GM12801 (cell line): ENCODE measurements around the gene PDHB.

Experiments
- TF ChIP-seq, protein P1 (sequence below): IDR thresholded peaks from one replicate; pipeline ENCODE4 v1.5.1; 2011; ENCODE audit warnings: control low read depth; ENCODE audit not compliant: insufficient read length; ENCODE audit errors: extremely low read depth

Gene PDHB

DNA sequence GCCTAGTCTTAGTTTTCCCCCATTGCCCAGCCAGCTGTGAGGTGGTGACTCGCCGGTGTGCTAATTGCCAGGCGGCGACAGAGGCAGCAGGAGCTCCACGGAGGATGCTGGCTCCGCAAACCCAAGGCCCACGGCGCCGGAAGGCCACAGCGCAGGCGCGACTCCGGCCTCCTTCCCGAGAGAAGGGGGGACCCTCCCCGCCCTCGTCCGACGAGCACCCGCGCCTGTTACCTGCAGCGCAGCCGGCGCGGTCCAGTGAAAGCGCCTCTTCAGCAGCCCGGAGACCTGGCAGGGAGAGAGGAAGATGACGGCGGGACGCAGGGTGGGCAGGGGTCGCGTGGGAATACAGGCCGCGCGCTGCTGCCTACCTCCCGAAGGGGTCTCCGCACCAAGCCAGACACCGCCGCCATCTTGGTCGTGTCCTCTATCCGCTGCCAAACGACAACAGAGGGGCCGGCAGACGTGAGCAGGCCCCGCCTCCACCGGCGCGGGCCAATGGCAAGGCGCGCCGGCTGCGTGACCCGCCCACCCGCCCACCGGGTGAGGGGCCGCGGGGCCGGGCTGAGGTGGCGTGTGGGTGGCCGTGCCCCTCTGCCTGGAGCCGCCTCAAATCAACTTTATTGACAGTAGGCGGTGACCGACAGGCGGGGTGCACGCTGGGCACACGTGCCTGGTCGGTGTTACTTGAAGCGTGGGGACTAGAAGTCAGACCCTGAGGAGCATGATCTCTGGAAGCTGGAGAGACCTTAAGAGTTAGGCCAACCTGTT, at the start of gene PDHB:
Gene PDHB (minus strand): TSS at position 433 of the 768 bp plus-strand sequence. CDS start 23 bp downstream, at position 410.
- TF ChIP-seq, protein P1, sequence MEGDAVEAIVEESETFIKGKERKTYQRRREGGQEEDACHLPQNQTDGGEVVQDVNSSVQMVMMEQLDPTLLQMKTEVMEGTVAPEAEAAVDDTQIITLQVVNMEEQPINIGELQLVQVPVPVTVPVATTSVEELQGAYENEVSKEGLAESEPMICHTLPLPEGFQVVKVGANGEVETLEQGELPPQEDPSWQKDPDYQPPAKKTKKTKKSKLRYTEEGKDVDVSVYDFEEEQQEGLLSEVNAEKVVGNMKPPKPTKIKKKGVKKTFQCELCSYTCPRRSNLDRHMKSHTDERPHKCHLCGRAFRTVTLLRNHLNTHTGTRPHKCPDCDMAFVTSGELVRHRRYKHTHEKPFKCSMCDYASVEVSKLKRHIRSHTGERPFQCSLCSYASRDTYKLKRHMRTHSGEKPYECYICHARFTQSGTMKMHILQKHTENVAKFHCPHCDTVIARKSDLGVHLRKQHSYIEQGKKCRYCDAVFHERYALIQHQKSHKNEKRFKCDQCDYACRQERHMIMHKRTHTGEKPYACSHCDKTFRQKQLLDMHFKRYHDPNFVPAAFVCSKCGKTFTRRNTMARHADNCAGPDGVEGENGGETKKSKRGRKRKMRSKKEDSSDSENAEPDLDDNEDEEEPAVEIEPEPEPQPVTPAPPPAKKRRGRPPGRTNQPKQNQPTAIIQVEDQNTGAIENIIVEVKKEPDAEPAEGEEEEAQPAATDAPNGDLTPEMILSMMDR, result no peak

DNA sequence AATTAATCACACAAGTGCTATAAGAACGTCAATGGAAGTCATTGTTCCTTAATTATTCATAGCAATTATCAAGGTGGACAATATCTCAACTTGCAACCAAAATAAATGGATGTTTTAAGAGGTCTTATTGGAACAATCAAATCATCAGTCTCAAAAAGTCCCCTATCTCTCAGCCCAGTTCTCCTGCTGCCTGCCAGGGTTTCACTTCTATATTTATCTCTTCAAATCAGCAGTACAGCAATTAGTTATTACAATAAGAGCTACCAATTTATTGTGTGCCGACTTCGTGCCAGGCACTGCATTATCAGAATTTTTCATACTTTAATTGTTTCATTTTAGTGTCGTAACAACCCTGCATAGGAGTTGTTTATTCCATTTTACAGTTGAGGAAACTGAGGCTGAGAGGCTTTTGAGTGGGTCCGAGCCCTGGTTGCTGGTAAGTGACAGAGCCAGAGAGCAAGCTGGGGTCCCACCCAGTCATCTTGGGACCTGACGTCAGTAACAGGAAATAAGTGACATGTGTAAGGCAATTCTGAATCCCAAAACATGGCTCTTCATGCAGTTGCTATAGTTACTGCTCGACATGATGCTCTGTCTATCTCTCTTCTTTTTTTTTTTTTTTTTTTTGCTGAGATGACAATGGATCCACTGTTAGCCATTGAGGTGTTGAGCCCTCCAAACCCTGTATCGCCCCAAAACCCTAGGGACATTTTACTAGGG, 49.4 kb upstream of the PDHB start:
- TF ChIP-seq, protein P1, result no peak

DNA sequence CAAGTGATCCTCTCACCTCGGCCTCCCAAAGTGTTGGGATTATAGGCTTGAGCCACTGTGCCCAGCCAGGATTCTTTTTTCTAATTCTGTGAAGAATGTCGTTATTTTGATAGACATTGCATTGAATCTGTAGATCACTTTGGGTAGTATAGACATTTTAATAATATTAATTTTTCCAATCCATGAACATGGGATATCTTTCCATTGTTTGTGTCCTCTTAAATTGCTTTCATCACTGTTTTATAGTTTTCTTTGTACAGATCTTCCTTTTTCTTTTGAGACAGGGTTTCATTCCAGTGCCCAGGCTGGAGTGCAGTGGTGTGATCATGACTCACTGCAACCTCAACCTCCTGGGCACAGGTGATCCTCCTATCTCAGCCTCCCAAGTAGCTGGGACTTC, 46.7 kb upstream of the PDHB start:
- TF ChIP-seq, protein P1, result no peak

DNA sequence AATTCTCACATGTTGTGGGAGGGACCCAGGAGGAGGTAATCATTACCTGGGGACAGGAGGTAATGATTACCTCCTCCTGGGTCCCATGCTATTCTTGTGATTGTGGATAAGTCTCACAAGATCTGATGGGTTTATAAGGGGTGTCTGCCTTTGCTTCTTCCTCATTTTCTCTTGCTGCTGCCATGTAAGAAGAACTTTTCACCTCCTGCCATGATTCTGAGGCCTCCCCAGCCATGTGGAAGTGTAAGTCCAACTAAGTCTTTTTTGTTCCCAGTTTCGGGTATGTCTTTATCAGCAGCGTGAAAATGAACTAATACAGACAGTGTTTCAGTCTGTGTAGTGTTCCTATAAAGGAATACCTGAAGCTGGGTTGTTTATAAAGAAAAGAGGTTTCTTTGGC, 45.1 kb upstream of the PDHB start:
- TF ChIP-seq, protein P1, result no peak

DNA sequence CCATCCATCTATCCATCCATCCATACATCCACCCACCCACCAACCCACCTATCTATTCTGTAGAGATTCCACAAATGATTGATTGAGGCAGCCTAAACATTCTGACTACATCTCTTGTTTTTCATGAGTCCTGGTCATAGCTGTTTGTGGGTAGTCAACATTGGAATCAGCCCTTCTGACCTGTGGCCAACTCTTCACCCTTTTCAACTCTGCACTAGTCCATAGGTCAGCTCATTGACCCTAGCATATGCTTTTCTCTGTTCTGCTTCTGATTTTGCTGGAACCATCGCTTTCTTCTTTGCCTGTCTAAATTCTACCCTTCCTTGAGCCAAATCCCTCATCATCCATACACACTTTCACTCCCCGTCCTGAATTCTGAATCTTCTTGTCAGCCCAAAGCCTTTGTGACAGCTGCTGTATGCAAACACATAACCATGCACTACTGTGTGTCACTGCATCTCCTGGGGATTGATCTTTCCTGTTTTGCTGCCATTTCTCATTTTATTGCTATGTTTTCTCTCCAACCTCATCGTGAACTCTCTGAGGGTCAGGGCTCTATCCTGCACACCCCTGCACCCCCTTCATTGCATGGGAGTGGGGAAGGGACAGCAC, 41.4 kb upstream of the PDHB start:
- TF ChIP-seq, protein P1, result no peak

DNA sequence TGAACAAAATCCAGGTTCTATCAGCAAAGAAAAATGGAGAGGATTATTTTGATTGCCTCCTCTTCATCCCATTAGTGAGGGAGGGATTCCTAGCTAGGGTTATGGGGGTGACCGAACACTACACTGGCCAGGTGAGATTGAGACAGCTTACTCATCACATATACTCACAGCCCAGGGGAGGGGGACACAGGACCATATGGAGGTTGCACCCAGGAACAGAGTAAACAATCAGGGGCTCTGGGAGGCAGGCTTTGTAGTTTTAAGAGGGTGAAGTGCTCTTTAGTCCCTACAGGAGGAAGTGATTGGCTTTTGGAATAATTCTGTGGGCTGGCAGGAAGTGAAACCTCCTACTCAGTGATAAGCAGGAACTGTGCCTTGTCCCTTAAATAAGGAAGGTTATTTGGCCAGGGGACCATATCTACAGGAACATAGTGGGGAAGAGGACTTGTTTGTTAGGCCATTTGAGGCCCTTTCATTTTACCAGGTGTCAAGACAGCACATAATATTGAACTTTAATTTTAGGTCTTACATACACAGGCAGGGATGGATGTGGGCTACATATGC, 40.8 kb upstream of the PDHB start:
- TF ChIP-seq, protein P1, result no peak

DNA sequence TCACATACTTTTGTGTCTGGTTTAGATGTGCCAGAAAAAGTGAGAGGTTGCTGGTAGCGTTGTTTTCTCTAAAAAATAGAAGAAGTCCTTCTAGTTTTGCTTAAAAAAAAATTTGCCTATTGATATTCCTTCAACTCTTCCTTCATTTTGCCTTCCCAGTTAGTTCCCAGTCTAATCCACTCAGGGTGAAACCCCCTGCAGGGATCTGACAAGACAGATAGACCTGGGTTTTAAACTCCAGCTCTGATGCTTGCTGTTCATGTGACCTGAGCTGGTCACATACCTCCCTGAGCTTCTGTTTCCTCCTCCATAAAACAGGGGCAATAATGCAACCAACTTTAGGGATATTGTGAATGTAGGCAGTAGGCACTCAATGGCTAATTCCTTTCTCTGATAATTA, 39.6 kb upstream of the PDHB start:
- TF ChIP-seq, protein P1, result no peak
